Lung (tissue), 12 donors: Measurements from ENCODE around the gene BICDL1. TPM values are rescaled to one million over a fixed set of nuclear protein-coding genes. Genes with fewer than 3 reads are reported as not detected.

Source experiments
- ATAC-seq: fragments of 200-7000 bp; cut with Tn5 transposase; one replicate; pipeline ENCODE4 v1.9.1; 2020; ENCODE audit warnings: moderate number of reproducible peaks; ENCODE audit not compliant: insufficient read depth, low FRiP score
- DNase-seq, 3 donors: peaks; one replicate each; pipeline ENCODE4 v3.0.0-alpha.2; 2013 to 2017
- H3K27ac ChIP-seq, 2 donors: one replicate each; pipeline ENCODE4 v1.5.1; 2013; ENCODE audit warnings: mild to moderate bottlenecking in 2 of 2, moderate library complexity in 2 of 2, control low read depth in 1 of 2, inconsistent platforms in 1 of 2, low read depth in 1 of 2, low read length in 1 of 2
- H3K27me3 ChIP-seq, 3 donors: one replicate each; pipeline ENCODE4 v1.5.1; 2013; ENCODE audit warnings: low read length in 2 of 3; ENCODE audit not compliant: control insufficient read depth in 3 of 3, insufficient read depth in 3 of 3
- H3K36me3 ChIP-seq, 4 donors: one replicate each; pipeline ENCODE4 v1.5.1; 2013; ENCODE audit warnings: low read length in 4 of 4, mild to moderate bottlenecking in 1 of 4, moderate library complexity in 1 of 4; ENCODE audit not compliant: control insufficient read depth in 4 of 4, insufficient read depth in 4 of 4
- H3K4me1 ChIP-seq, 5 donors: one replicate each; pipeline ENCODE4 v1.5.1; 2013; ENCODE audit warnings: low read length in 5 of 5, mild to moderate bottlenecking in 2 of 5, moderate library complexity in 1 of 5; ENCODE audit not compliant: control insufficient read depth in 5 of 5, insufficient read depth in 5 of 5
- H3K4me3 ChIP-seq: one replicate; pipeline ENCODE4 v1.5.1; 2013; ENCODE audit warnings: mild to moderate bottlenecking, control low read depth, moderate library complexity
- H3K9ac ChIP-seq, 2 donors: one replicate each; pipeline ENCODE4 v1.5.1; 2013; ENCODE audit warnings: low read length in 2 of 2, control low read depth in 1 of 2; ENCODE audit not compliant: insufficient read depth in 1 of 2
- H3K9me3 ChIP-seq, 4 donors: one replicate each; pipeline ENCODE4 v1.5.1; 2013; ENCODE audit warnings: low read length in 3 of 4, mild to moderate bottlenecking in 1 of 4, moderate library complexity in 1 of 4; ENCODE audit not compliant: control insufficient read depth in 4 of 4, insufficient read depth in 3 of 4
- CTCF ChIP-seq: IDR thresholded peaks from 2 replicates; pipeline ENCODE4 v1.5.1; 2012; ENCODE audit warnings: mild to moderate bottlenecking; ENCODE audit errors: control extremely low read depth, extremely low read depth
- WGBS, 2 donors: extraction: QIAGEN DNeasy Blood & Tissue Kit; methylation state at CpG; one replicate each; pipeline ENCODE4 v1.1.7; 2013; 5-methylcytosine and 5-hydroxymethylcytosine counted together
- polyA plus RNA-seq, 2 donors: library from polyadenylated mRNA; stranded (reverse); fragments of 200-250 nt; gene quantifications; one replicate each; pipeline ENCODE4 v1.2.1, GENCODE V29; 2013
- total RNA-seq, 2 donors: library from RNA; depleted of rRNA in 1 of 2; stranded (reverse); fragments of >200 nt in 1 of 2; gene quantifications; one replicate each; pipeline ENCODE4 v1.2.1, GENCODE V29; 2014 to 2021
- donor health status: control.
- donor health status: control.
- donor health status: Bipolar disorder and iron deficiency.
- donor health status: healthy.
- donor health status: DM: yes; HTN: yes; CAD: no.

Gene BICDL1
- total and polyA plus RNA-seq, 4 donors = 5.2 to 23.7 (median 13.7) TPM

GRCh38 chr12:120117961-120118320 lies 128.9 kb downstream of the BICDL1 start:
- no peak for TF ChIP-seq CTCF
- peaks cover 0 to 8% (median 5%) of the 10 kb centered on the region in 4 donors for H3K36me3 ChIP-seq
- ATAC-seq (no peak), DNase-seq (no peak)
- WGBS, 2 donors = 25 to 48% methylated on average over 7 of the region's 7 CpGs
- H3K4me3 ChIP-seq = peak overlapping the region; percentile 75
- H3K27ac ChIP-seq = no peak overlapping the region
- H3K27me3 ChIP-seq = no peaks in the 10 kb centered on the region
- peaks cover 6 to 27% (median 19%) of the 10 kb centered on the region in 5 donors for H3K4me1 ChIP-seq
- no peak overlapping the region for H3K9ac ChIP-seq
- H3K9me3 ChIP-seq = no peaks in the 10 kb centered on the region

- no peak for ATAC-seq
- Histone ChIP-seq H3K27me3 (no peaks in the 10 kb centered on the region), H3K27ac (peak overlapping the region; percentile 60 to 70), H3K4me3 (no peak overlapping the region), H3K36me3 (peaks cover 0 to 8% (median 5%) of the 10 kb centered on the region in 4 donors), H3K9ac (no peak overlapping the region), H3K9me3 (no peaks in the 10 kb centered on the region), H3K4me1 (peaks cover 6 to 27% (median 19%) of the 10 kb centered on the region in 5 donors)
- no peak for TF ChIP-seq CTCF
- no peak for DNase-seq
- WGBS, 2 donors = 62 to 75% methylated on average over 11 of the region's 11 CpGs
Measured at GRCh38 chr12:120118321-120119061, 129.5 kb downstream of the BICDL1 start.

- TF ChIP-seq CTCF = no peak
- peaks cover 6 to 27% (median 16%) of the 10 kb centered on the region in 5 donors for H3K4me1 ChIP-seq
- H3K27ac ChIP-seq = no peak overlapping the region
- WGBS, 2 donors = 63 to 79% methylated on average over 9 of the region's 9 CpGs
- no peaks in the 10 kb centered on the region for H3K27me3 ChIP-seq
- no peaks in the 10 kb centered on the region for H3K9me3 ChIP-seq
- DNase-seq = no peak
- ATAC-seq = no peak
- no peak overlapping the region for H3K9ac ChIP-seq
- no peak overlapping the region for H3K4me3 ChIP-seq
- peaks cover 0 to 6% (median 2%) of the 10 kb centered on the region in 4 donors for H3K36me3 ChIP-seq
Measured at GRCh38 chr12:120119271-120119973, 130.4 kb downstream of the BICDL1 start.
